Measurements from ENCODE around the gene CAPZA2. TPM values are rescaled to one million over a fixed set of nuclear protein-coding genes. Genes with fewer than 3 reads are reported as not detected.

CAPZA2 gene
- total RNA-seq, 4 donors from 2014 or later: 53.7 to 64.9 (median 59.6) TPM

GRCh38 chr7:116911801-116912200 is 49.4 kb downstream of the CAPZA2 start:
- no peak overlapping the region for H3K4me3 ChIP-seq
- no peak overlapping the region for H3K27ac ChIP-seq
- TF ChIP-seq EP300 (IDR thresholded peaks at IDR 0.05) (no peak), CTCF (IDR thresholded peaks at IDR 0.05) (no peak)
- WGBS: 70% methylated on average over 1 of the region's 1 CpG
- peaks cover 73% of the 10 kb centered on the region for H3K36me3 ChIP-seq
- no peak for DNase-seq (ENCODE audit: low spot score in 2 of 2)
- H3K4me1 ChIP-seq: no peaks in the 10 kb centered on the region
- no peaks in the 10 kb centered on the region for H3K27me3 ChIP-seq
- no peaks in the 10 kb centered on the region for H3K9me3 ChIP-seq

- H3K4me3 ChIP-seq: no peak overlapping the region
- no peaks in the 10 kb centered on the region for H3K4me1 ChIP-seq
- no peaks in the 10 kb centered on the region for H3K27me3 ChIP-seq
- peaks cover 74% of the 10 kb centered on the region for H3K36me3 ChIP-seq
- TF ChIP-seq EP300 (IDR thresholded peaks at IDR 0.05): no peak
- no peak for TF ChIP-seq CTCF (IDR thresholded peaks at IDR 0.05)
- no peak for TF ChIP-seq POLR2A (IDR thresholded peaks at IDR 0.05)
- TF ChIP-seq POLR2AphosphoS5 (IDR thresholded peaks at IDR 0.05): no peak
- WGBS: 95% methylated on average over 1 of the region's 1 CpG
- H3K9me3 ChIP-seq: no peaks in the 10 kb centered on the region
- DNase-seq (ENCODE audit: low spot score in 2 of 2): no peak
- H3K27ac ChIP-seq: no peak overlapping the region
Observed at GRCh38 chr7:116912269-116912909, 50.0 kb downstream of the CAPZA2 start.

GRCh38 chr7:116918704-116919103 is 56.3 kb downstream of the CAPZA2 start:
- TF ChIP-seq POLR2A (IDR thresholded peaks at IDR 0.05) (no peak), POLR2AphosphoS5 (IDR thresholded peaks at IDR 0.05) (no peak), CTCF (IDR thresholded peaks at IDR 0.05) (no peak), EP300 (IDR thresholded peaks at IDR 0.05) (no peak)
- H3K27me3 ChIP-seq: no peaks in the 10 kb centered on the region
- no peak overlapping the region for H3K4me3 ChIP-seq
- H3K36me3 ChIP-seq: peaks cover 35% of the 10 kb centered on the region
- 90% methylated on average over 3 of the region's 3 CpGs for WGBS
- H3K9me3 ChIP-seq: no peaks in the 10 kb centered on the region
- peaks cover 3% of the 10 kb centered on the region for H3K4me1 ChIP-seq
- no peak overlapping the region for H3K27ac ChIP-seq
- no peak for DNase-seq (ENCODE audit: low spot score in 2 of 2)

GRCh38 chr7:116920359-116920758 is 58.0 kb downstream of the CAPZA2 start:
- no peaks in the 10 kb centered on the region for H3K9me3 ChIP-seq
- H3K4me3 ChIP-seq: no peak overlapping the region
- peaks cover 22% of the 10 kb centered on the region for H3K36me3 ChIP-seq
- peaks cover 3% of the 10 kb centered on the region for H3K4me1 ChIP-seq
- no peaks in the 10 kb centered on the region for H3K27me3 ChIP-seq
- no peak for DNase-seq (ENCODE audit: low spot score in 2 of 2)
- no peak for TF ChIP-seq POLR2A (IDR thresholded peaks at IDR 0.05)
- no peak overlapping the region for H3K27ac ChIP-seq

- 65% methylated on average over 5 of the region's 5 CpGs for WGBS
- H3K27ac ChIP-seq: no peak overlapping the region
- no peaks in the 10 kb centered on the region for H3K27me3 ChIP-seq
- H3K4me3 ChIP-seq: no peak overlapping the region
- DNase-seq (ENCODE audit: low spot score in 2 of 2): no peak
- peaks cover 5% of the 10 kb centered on the region for H3K36me3 ChIP-seq
- peaks cover 3% of the 10 kb centered on the region for H3K4me1 ChIP-seq
- TF ChIP-seq CTCF (IDR thresholded peaks at IDR 0.05): no peak
- TF ChIP-seq EP300 (IDR thresholded peaks at IDR 0.05): no peak
- TF ChIP-seq POLR2A (IDR thresholded peaks at IDR 0.05): no peak
- no peak for TF ChIP-seq POLR2AphosphoS5 (IDR thresholded peaks at IDR 0.05)
- no peaks in the 10 kb centered on the region for H3K9me3 ChIP-seq
Observed at GRCh38 chr7:116922545-116922944, 60.2 kb downstream of the CAPZA2 start.

- Histone ChIP-seq H3K27me3 (no peaks in the 10 kb centered on the region), H3K36me3 (no peaks in the 10 kb centered on the region), H3K4me3 (no peak overlapping the region), H3K9me3 (no peaks in the 10 kb centered on the region), H3K4me1 (peaks cover 3% of the 10 kb centered on the region), H3K27ac (no peak overlapping the region)
- TF ChIP-seq POLR2A (IDR thresholded peaks at IDR 0.05) (no peak), CTCF (IDR thresholded peaks at IDR 0.05) (no peak), EP300 (IDR thresholded peaks at IDR 0.05) (no peak), POLR2AphosphoS5 (IDR thresholded peaks at IDR 0.05) (no peak)
- 50% methylated on average over 5 of the region's 5 CpGs for WGBS
- DNase-seq (ENCODE audit: low spot score in 2 of 2): no peak
Observed at GRCh38 chr7:116924741-116925140, 62.4 kb downstream of the CAPZA2 start.

Measured in suprapubic skin (tissue), 4 donors.